GM20431 (cell line): Measurements from ENCODE around the gene FN3KRP.

ENCODE experiments used
- in situ Hi-C: fragments of 300-500 bp; cut with MseI, MboI; formaldehyde crosslinking; loops from one replicate; pipeline ENCODE4 v1.15.0; 2020; ENCODE audit warnings: low sequenced_read_pairs; ENCODE audit not compliant: unreplicated experiment

FN3KRP gene

GRCh38 chr17:82716203-82717010 is at the start of gene FN3KRP:
Gene FN3KRP (plus strand): TSS chr17:82716706. CDS start chr17:82716756, 50 bp downstream.
- in situ Hi-C loops, result no loop called here

- in situ Hi-C loops, result loop anchor here (10.0 kb wide), 1 partner anchor 98 kb away; no protein-coding TSS in a partner anchor
These were observed 49.4 kb upstream of the FN3KRP start for GRCh38 chr17:82666931-82667667.

GRCh38 chr17:82667668-82668000 is 48.9 kb upstream of the FN3KRP start:
- in situ Hi-C loops, result loop anchor here (10.0 kb wide), 1 partner anchor 97 kb away; no protein-coding TSS in a partner anchor

- in situ Hi-C loops, result loop anchor here (10.0 kb wide), 1 partner anchor 97 kb away; no protein-coding TSS in a partner anchor
These were observed 48.4 kb upstream of the FN3KRP start for GRCh38 chr17:82668024-82668630.

- in situ Hi-C loops, result loop anchor here (10.0 kb wide), 1 partner anchor 96 kb away; no protein-coding TSS in a partner anchor
These were observed 47.8 kb upstream of the FN3KRP start for GRCh38 chr17:82668631-82669099.

- in situ Hi-C loops, result no loop called here
These were observed 45.6 kb upstream of the FN3KRP start for GRCh38 chr17:82670661-82671450.

- in situ Hi-C loops, result no loop called here
These were observed 41.6 kb upstream of the FN3KRP start for GRCh38 chr17:82674656-82675475.

GRCh38 chr17:82675476-82676245 is 40.8 kb upstream of the FN3KRP start:
- in situ Hi-C loops, result no loop called here

- in situ Hi-C loops, result no loop called here
These were observed 39.1 kb upstream of the FN3KRP start for GRCh38 chr17:82677353-82677925.

- in situ Hi-C loops, result no loop called here
These were observed 38.1 kb upstream of the FN3KRP start for GRCh38 chr17:82678265-82678891.

- in situ Hi-C loops, result no loop called here
These were observed 36.7 kb upstream of the FN3KRP start for GRCh38 chr17:82679586-82680465.

- in situ Hi-C loops, result no loop called here
These were observed 35.0 kb upstream of the FN3KRP start for GRCh38 chr17:82681547-82681946.

- in situ Hi-C loops, result no loop called here
These were observed 33.0 kb upstream of the FN3KRP start for GRCh38 chr17:82683534-82683933.

GRCh38 chr17:82684228-82684841 is 32.2 kb upstream of the FN3KRP start:
- in situ Hi-C loops, result no loop called here

GRCh38 chr17:82685291-82685690 is 31.2 kb upstream of the FN3KRP start:
- in situ Hi-C loops, result no loop called here
